Kidney glomerular epithelial cell (primary cell): ENCODE data around the gene ENTPD5.
A peak's percentile ranks its signal among the peaks of the same experiment; 100 is the strongest.
"Not testable (repeated sequence)": the region's sequence is repeated elsewhere in the genome, so short reads cannot be mapped to it uniquely, and the experiment has no call there.

Source experiments
- DNase-seq: peaks from one replicate; lab custom pipeline; 2025; lab: John Stamatoyannopoulos, UW

The ENTPD5 gene

GRCh38 chr14:73944432-73945158 is 74.5 kb downstream of the ENTPD5 start:
- no peak for DNase-seq

DNA sequence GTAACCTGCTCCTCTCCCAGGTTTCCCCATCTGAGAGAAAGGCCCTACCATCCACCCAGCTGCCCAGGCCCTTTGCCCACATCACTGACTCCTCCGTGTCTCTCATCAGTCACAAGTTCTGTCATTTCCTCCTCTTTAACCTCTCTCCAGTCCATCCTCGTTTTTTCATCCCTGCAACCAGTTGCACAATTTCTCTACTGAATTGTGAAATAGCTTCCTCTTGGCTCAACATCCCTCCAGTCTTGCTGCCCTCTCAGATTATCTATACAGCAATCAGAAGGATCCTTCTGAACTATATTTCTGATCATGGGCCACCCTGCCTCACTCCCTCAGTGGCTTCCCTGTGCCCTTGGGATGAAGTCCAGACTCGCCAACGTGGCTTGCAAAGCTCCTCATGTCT is 76.0 kb downstream of the ENTPD5 start:
- peak; percentile 31 for DNase-seq

- DNase-seq, result no peak
Measured at GRCh38 chr14:73942180-73942579, 76.9 kb downstream of the ENTPD5 start.

- DNase-seq, result no peak
Measured at GRCh38 chr14:73937012-73937411, 82.1 kb downstream of the ENTPD5 start.

- no peak for DNase-seq
Measured at GRCh38 chr14:73936548-73936947, 82.5 kb downstream of the ENTPD5 start.

DNA sequence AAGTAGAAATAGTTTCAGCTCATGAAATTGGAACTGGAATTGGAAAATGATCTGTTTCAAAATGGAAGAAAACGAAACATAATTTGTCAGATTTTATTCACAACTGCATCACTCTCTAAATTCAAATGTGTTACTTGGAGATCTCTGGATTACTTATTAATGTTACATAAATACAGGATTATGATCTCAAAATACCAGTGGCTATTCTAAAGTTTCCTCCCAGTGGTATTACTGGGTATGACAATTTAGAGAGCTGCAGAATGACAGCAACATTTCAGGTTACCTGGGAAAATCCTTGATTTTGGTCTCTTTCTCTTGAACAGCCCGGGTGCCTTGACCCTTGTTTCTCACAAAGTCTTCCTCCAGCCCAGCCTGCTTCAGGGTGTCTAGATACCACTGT is 83.4 kb downstream of the ENTPD5 start:
- DNase-seq, result peak; percentile 33

DNA sequence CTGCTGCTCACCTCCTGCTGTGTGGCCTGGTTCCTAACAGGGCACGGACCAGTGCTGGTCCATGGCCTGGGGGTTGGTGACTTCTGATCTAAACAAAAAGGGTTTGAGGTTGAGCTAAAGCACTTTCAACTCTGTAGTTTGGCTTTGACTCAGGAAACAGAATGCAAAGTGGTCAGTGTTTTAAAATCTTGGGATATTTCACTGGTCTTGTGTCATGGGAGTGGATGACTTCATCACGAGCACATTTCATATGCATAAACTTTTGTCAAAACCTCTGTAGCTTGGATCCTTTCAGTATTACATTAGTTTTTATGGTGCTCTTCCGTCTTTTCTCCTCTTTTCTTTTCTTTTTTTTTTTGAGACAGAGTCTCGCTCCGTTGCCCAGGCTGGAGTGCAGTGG is 94.8 kb downstream of the ENTPD5 start:
- no peak for DNase-seq

DNA sequence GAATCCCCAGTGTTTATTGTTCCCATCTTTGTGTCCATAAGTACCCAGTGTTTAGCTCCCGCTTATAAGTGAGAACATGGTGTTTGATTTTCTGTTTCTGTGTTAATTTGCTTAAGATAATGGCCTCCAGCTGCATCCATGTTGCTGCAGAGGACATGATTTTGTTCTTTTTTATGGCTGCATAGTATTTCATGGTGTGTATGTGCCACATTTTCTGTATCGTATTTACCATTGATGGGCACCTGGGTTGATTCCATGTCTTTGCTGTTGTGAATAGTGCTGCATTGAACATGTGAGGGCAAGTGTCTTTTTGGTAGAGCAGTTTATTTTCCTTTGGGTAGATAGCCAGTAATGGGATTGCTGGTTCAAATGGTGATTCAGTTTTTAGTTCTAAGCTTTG is 99.6 kb downstream of the ENTPD5 start:
- not testable (repeated sequence) for DNase-seq

DNA sequence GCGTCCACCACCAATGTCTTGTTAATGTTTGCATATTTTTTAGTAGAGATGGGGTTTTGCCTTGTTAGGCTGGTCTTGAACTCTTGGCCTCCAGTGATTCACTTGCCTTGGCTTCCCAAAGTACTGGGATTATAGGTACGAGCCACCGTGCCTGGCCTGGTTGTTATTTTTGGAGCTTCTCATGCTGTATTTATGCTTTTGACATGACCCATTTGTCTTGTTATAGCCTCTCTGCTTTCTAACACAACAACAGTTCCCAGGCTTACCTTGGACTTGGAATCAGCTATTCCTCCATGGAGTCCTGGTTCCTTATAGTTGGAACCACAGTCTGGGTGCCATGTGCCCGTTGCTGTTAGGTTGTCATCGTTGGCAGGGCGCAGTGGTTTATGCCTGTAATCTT is 102.8 kb downstream of the ENTPD5 start:
- no peak for DNase-seq

- DNase-seq, result no peak
Measured at GRCh38 chr14:73913256-73913655, 105.8 kb downstream of the ENTPD5 start.

DNA sequence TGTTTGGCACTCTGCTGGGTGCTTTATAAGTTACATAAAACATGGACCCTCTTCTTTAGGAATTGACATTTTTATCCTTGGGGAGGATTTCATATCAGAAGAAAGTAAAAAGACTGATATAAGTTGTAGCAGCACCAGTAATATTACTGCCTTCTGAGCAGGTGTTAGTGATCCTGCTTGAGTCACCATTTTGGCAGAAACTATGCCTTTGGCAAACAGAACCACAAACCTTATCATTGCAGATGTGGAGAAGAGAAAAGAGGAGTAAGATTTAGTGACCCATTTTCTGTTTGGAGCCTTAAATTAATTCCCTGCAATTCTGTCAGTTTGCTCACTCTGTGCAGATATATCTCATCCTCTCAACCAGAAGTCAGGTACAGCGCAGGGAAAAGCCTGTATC is 109.4 kb downstream of the ENTPD5 start:
- DNase-seq, result no peak
